ENCODE results near the gene ZNF469. TPM values are rescaled to one million over a fixed set of nuclear protein-coding genes. Genes with fewer than 3 reads are reported as not detected.
"Not testable (repeated sequence)": the region's sequence is repeated elsewhere in the genome, so short reads cannot be mapped to it uniquely, and the experiment has no call there.

Gene ZNF469
- total and polyA plus RNA-seq, 9 donors, result 0.52 to 16.2 (median 5.5) TPM

DNA sequence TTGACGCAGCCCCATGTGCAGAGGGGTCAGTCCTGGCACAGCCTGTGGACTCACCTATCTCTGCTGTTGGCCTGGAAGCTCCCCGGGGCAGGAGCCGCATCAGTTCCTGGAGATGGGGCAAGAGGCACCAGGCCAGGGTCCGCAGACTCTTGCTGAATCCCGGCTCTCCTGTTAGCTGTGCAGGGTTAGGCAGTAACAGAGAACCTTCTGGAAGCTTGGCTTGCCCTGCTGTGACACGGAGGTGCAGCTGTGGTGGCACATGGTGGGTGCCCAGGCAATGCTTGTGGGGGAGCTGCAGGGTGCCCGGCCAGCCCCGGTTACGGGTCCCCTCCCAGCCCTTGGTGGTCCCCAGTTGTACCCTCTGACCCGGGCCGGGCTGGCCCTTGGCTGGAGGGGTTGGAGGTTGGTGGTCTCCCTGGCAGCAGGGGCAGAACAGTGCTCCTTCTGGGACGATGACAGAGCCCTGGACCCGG is 26.0 kb upstream of the ZNF469 start:
- Histone ChIP-seq H3K36me3 (no peaks in the 10 kb centered on the region), H3K4me1 (ENCODE audit: insufficient read depth) (no peaks in the 10 kb centered on the region), H3K4me3 (no peak overlapping the region), H3K9me3 (no peaks in the 10 kb centered on the region), H3K27ac (no peak overlapping the region), H3K27me3 (no peaks in the 10 kb centered on the region)
- intact Hi-C loops (cut with DNase I), result no loop called here
- TF ChIP-seq, protein P1, sequence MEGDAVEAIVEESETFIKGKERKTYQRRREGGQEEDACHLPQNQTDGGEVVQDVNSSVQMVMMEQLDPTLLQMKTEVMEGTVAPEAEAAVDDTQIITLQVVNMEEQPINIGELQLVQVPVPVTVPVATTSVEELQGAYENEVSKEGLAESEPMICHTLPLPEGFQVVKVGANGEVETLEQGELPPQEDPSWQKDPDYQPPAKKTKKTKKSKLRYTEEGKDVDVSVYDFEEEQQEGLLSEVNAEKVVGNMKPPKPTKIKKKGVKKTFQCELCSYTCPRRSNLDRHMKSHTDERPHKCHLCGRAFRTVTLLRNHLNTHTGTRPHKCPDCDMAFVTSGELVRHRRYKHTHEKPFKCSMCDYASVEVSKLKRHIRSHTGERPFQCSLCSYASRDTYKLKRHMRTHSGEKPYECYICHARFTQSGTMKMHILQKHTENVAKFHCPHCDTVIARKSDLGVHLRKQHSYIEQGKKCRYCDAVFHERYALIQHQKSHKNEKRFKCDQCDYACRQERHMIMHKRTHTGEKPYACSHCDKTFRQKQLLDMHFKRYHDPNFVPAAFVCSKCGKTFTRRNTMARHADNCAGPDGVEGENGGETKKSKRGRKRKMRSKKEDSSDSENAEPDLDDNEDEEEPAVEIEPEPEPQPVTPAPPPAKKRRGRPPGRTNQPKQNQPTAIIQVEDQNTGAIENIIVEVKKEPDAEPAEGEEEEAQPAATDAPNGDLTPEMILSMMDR (IDR thresholded peaks at IDR 0.05), result no peak
- TF ChIP-seq POLR2A (IDR thresholded peaks at IDR 0.05) (no peak), EP300 (IDR thresholded peaks at IDR 0.05) (no peak)
- 85 to 92% (median 89%) methylated on average over 12 to 13 of the region's 13 CpGs for WGBS, 3 donors
- peak in 1 of 5 donors; percentile 20 for DNase-seq

- DNase-seq, result peak in 1 of 5 donors; percentile 19
- Histone ChIP-seq H3K36me3 (no peaks in the 10 kb centered on the region), H3K27me3 (no peaks in the 10 kb centered on the region), H3K4me3 (no peak overlapping the region), H3K9me3 (no peaks in the 10 kb centered on the region), H3K4me1 (ENCODE audit: insufficient read depth) (no peaks in the 10 kb centered on the region), H3K27ac (no peak overlapping the region)
- WGBS, 3 donors, result 92 to 93% (median 93%) methylated on average over 26 of the region's 26 CpGs
- intact Hi-C loops (cut with DNase I), result no loop called here
- TF ChIP-seq EP300 (IDR thresholded peaks at IDR 0.05), result no peak
- TF ChIP-seq POLR2A (IDR thresholded peaks at IDR 0.05), result no peak
- TF ChIP-seq, protein P1 (IDR thresholded peaks at IDR 0.05), result no peak
Observed at GRCh38 chr16:88357317-88358022, 25.3 kb upstream of the ZNF469 start.

- Histone ChIP-seq H3K27ac (no peak overlapping the region), H3K4me1 (ENCODE audit: insufficient read depth) (no peaks in the 10 kb centered on the region), H3K9me3 (no peaks in the 10 kb centered on the region), H3K4me3 (no peak overlapping the region), H3K36me3 (no peaks in the 10 kb centered on the region), H3K27me3 (no peaks in the 10 kb centered on the region)
- TF ChIP-seq EP300 (IDR thresholded peaks at IDR 0.05) (no peak), POLR2A (IDR thresholded peaks at IDR 0.05) (no peak)
- TF ChIP-seq, protein P1 (IDR thresholded peaks at IDR 0.05), result no peak
- intact Hi-C loops (cut with DNase I), result no loop called here
- peak in 1 of 5 donors; percentile 13 for DNase-seq
- 76 to 87% (median 87%) methylated on average over 16 of the region's 16 CpGs for WGBS, 3 donors
Observed at GRCh38 chr16:88358023-88358420, 24.7 kb upstream of the ZNF469 start.

- Histone ChIP-seq H3K9me3 (no peaks in the 10 kb centered on the region), H3K36me3 (no peaks in the 10 kb centered on the region), H3K4me3 (no peak overlapping the region), H3K4me1 (ENCODE audit: insufficient read depth) (no peaks in the 10 kb centered on the region), H3K27me3 (no peaks in the 10 kb centered on the region), H3K27ac (no peak overlapping the region)
- whole genome bisulfite sequencing, 3 donors, result 88 to 90% (median 89%) methylated on average over 21 of the region's 21 CpGs
- TF ChIP-seq POLR2A (IDR thresholded peaks at IDR 0.05) (no peak), EP300 (IDR thresholded peaks at IDR 0.05) (no peak)
- TF ChIP-seq, protein P1 (IDR thresholded peaks at IDR 0.05), result no peak
- intact Hi-C loops (cut with DNase I), result no loop called here
- DNase-seq, result no peak
Observed at GRCh38 chr16:88359008-88359407, 23.8 kb upstream of the ZNF469 start.

DNA sequence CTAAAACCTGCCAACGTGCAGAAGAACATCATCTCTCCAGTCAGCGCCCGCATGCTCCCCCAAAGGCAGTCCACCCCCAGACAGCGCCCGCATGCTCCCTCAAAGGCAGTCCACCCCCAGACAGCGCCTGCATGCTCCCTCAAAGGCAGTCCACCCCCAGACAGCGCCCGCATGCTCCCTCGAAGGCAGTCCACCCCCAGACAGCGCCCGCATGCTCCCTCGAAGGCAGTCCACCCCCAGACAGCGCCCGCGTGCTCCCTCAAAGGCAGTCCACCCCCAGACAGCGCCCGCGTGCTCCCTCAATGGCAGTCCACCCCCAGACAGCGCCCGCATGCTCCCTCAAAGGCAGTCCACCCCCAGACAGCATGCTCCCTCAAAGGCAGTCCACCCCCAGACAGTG is 22.4 kb upstream of the ZNF469 start:
- H3K9me3 ChIP-seq; H3K4me1 ChIP-seq (ENCODE audit: insufficient read depth); H3K27ac ChIP-seq; H3K4me3 ChIP-seq; H3K36me3 ChIP-seq; intact Hi-C loops (cut with DNase I); H3K27me3 ChIP-seq: not testable (repeated sequence)
- peak in 1 of 5 donors; percentile 9 for DNase-seq
- 84 to 96% (median 94%) methylated on average over 20 of the region's 20 CpGs for WGBS, 3 donors
